Effector CD8-positive, alpha-beta T cell (primary cell): ENCODE results near the gene SPARC.
"Not testable (repeated sequence)": the region's sequence is repeated elsewhere in the genome, so short reads cannot be mapped to it uniquely, and the experiment has no call there.

ENCODE experiments used
- DNase-seq: peaks from one replicate; lab custom pipeline; 2025; lab: John Stamatoyannopoulos, UW

SPARC gene

GRCh38 chr5:151700820-151701219 is 14.1 kb upstream of the SPARC start:
- no peak for DNase-seq

GRCh38 chr5:151700296-151700695 is 13.6 kb upstream of the SPARC start:
- DNase-seq: no peak

GRCh38 chr5:151699071-151699901 is 12.6 kb upstream of the SPARC start:
- no peak for DNase-seq

GRCh38 chr5:151698081-151698480 is 11.4 kb upstream of the SPARC start:
- DNase-seq: not testable (repeated sequence)

GRCh38 chr5:151697452-151697851 is 10.7 kb upstream of the SPARC start:
- no peak for DNase-seq

GRCh38 chr5:151696470-151697061 is 9.9 kb upstream of the SPARC start:
- DNase-seq: no peak

- no peak for DNase-seq
These were observed 8.7 kb upstream of the SPARC start for GRCh38 chr5:151695464-151695863.

GRCh38 chr5:151694035-151694485 is 7.3 kb upstream of the SPARC start:
- DNase-seq: no peak

GRCh38 chr5:151692312-151692711 is 5.6 kb upstream of the SPARC start:
- DNase-seq: no peak

GRCh38 chr5:151691706-151692105 is 5.0 kb upstream of the SPARC start:
- no peak for DNase-seq

- not testable (repeated sequence) for DNase-seq
These were observed 2.9 kb upstream of the SPARC start for GRCh38 chr5:151689591-151689990.

GRCh38 chr5:151688436-151688835 is 1.7 kb upstream of the SPARC start:
- DNase-seq: no peak

GRCh38 chr5:151685749-151686673 is 704 bp downstream of the SPARC start:
- no peak for DNase-seq

- no peak for DNase-seq
These were observed 1.9 kb downstream of the SPARC start for GRCh38 chr5:151684690-151685361.

- DNase-seq: no peak
These were observed 2.6 kb downstream of the SPARC start for GRCh38 chr5:151683986-151684588.

GRCh38 chr5:151683444-151683843 is 3.3 kb downstream of the SPARC start:
- no peak for DNase-seq

- DNase-seq: no peak
These were observed 3.9 kb downstream of the SPARC start for GRCh38 chr5:151682751-151683331.

- no peak for DNase-seq
These were observed 4.5 kb downstream of the SPARC start for GRCh38 chr5:151682240-151682639.

GRCh38 chr5:151680944-151681427 is 5.7 kb downstream of the SPARC start:
- DNase-seq: no peak

- not testable (repeated sequence) for DNase-seq
These were observed 6.6 kb downstream of the SPARC start for GRCh38 chr5:151680156-151680505.
